ENCODE data around the gene SLC1A1.
"Not testable (repeated sequence)": the region's sequence is repeated elsewhere in the genome, so short reads cannot be mapped to it uniquely, and the experiment has no call there.

The SLC1A1 gene

GRCh38 chr9:4541281-4541680, 51.0 kb downstream of the SLC1A1 start:
- no peak overlapping the region for H3K4me3 ChIP-seq (ENCODE audit: low read length)
- no peak for TF ChIP-seq ZNF274 (IDR thresholded peaks at IDR 0.05; ENCODE audit: low read depth, low read length)

GRCh38 chr9:4541856-4542255, 51.6 kb downstream of the SLC1A1 start:
- H3K4me3 ChIP-seq (ENCODE audit: low read length), result no peak overlapping the region
- no peak for TF ChIP-seq ZNF274 (IDR thresholded peaks at IDR 0.05; ENCODE audit: low read depth, low read length)

GRCh38 chr9:4544714-4545113, 54.4 kb downstream of the SLC1A1 start:
- H3K4me3 ChIP-seq (ENCODE audit: low read length), result not testable (repeated sequence)

- no peak overlapping the region for H3K4me3 ChIP-seq (ENCODE audit: low read length)
- no peak for TF ChIP-seq ZNF274 (IDR thresholded peaks at IDR 0.05; ENCODE audit: low read depth, low read length)
These were observed 56.7 kb downstream of the SLC1A1 start for GRCh38 chr9:4547016-4547415.

GRCh38 chr9:4548811-4549725, 58.8 kb downstream of the SLC1A1 start:
- no peak for TF ChIP-seq ZNF274 (IDR thresholded peaks at IDR 0.05; ENCODE audit: low read depth, low read length)
- no peak overlapping the region for H3K4me3 ChIP-seq (ENCODE audit: low read length)

- H3K4me3 ChIP-seq (ENCODE audit: low read length), result no peak overlapping the region
These were observed 59.6 kb downstream of the SLC1A1 start for GRCh38 chr9:4549751-4550295.

GRCh38 chr9:4550777-4551484, 60.7 kb downstream of the SLC1A1 start:
- H3K4me3 ChIP-seq (ENCODE audit: low read length), result no peak overlapping the region
- no peak for TF ChIP-seq ZNF274 (IDR thresholded peaks at IDR 0.05; ENCODE audit: low read depth, low read length)

More at GRCh38 chr9:4549751-4550295, 59.6 kb downstream of the SLC1A1 start:
- TF ChIP-seq ZNF274 (IDR thresholded peaks at IDR 0.05; ENCODE audit: low read depth, low read length), result no peak

GRCh38 chr9:4553951-4554381, 63.7 kb downstream of the SLC1A1 start:
- no peak overlapping the region for H3K4me3 ChIP-seq (ENCODE audit: low read length)
- no peak for TF ChIP-seq ZNF274 (IDR thresholded peaks at IDR 0.05; ENCODE audit: low read depth, low read length)

- H3K4me3 ChIP-seq (ENCODE audit: low read length), result no peak overlapping the region
- TF ChIP-seq ZNF274 (IDR thresholded peaks at IDR 0.05; ENCODE audit: low read depth, low read length), result no peak
These were observed 65.0 kb downstream of the SLC1A1 start for GRCh38 chr9:4555236-4555635.

- H3K4me3 ChIP-seq (ENCODE audit: low read length), result no peak overlapping the region
- no peak for TF ChIP-seq ZNF274 (IDR thresholded peaks at IDR 0.05; ENCODE audit: low read depth, low read length)
These were observed 68.2 kb downstream of the SLC1A1 start for GRCh38 chr9:4558371-4558998.

GRCh38 chr9:4559261-4560182, 69.3 kb downstream of the SLC1A1 start:
- no peak for TF ChIP-seq ZNF274 (IDR thresholded peaks at IDR 0.05; ENCODE audit: low read depth, low read length)
- H3K4me3 ChIP-seq (ENCODE audit: low read length), result no peak overlapping the region; the same call in 1 of the 2 replicates

GRCh38 chr9:4563105-4563504, 72.8 kb downstream of the SLC1A1 start:
- TF ChIP-seq ZNF274 (IDR thresholded peaks at IDR 0.05; ENCODE audit: low read depth, low read length), result no peak
- no peak overlapping the region for H3K4me3 ChIP-seq (ENCODE audit: low read length)

- no peak for TF ChIP-seq ZNF274 (IDR thresholded peaks at IDR 0.05; ENCODE audit: low read depth, low read length)
- no peak overlapping the region for H3K4me3 ChIP-seq (ENCODE audit: low read length)
These were observed 76.5 kb downstream of the SLC1A1 start for GRCh38 chr9:4566806-4567205.
